Prostate gland (tissue), 2 donors: ENCODE measurements around the gene MAMLD1.

Experiments used
- POLR2A ChIP-seq: fragments of 450-650 bp; IDR thresholded peaks from one replicate; pipeline ENCODE4 v1.6.1; 2016; ENCODE audit warnings: antibody characterized with exemption, mild to moderate bottlenecking
- POLR2AphosphoS5 ChIP-seq: sonication (generic); formaldehyde crosslinking; IDR thresholded peaks from one replicate; pipeline ENCODE4 v1.6.1; 2017; ENCODE audit warnings: antibody characterized with exemption
- TF ChIP-seq, protein P1 (sequence below), 4 experiments: fragments of 200-600 bp in 2 of 4; fragments of 450-650 bp in 2 of 4; sonication (generic) in 2 of 4; IDR thresholded peaks; 1 replicate in 3 of 4; 2 replicates in 1 of 4; pipeline ENCODE4 v1.5.1; 2016 to 2019; ENCODE audit warnings: antibody characterized with exemption in 4 of 4, mild to moderate bottlenecking in 2 of 4, moderate library complexity in 2 of 4

DNA sequence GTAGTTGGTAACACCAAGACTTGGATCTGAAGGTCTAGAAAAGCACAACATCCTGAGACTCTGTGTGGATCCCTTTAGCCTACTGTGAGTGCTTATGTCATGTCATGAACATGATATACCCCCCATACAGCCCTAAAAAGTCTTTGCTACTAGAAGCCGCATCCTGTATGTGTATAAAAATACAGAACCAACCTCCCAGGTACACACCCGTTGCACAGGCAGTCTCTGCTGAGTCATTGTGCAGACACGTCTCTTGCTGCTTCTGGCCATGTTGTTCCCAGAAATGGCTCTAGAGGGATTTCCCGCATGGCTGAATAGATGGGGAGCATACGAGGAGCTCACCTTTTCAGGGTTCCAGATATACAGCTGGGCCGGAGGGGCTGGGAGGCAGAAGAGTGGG is 93.3 kb downstream of the MAMLD1 start:
- TF ChIP-seq, protein P1, sequence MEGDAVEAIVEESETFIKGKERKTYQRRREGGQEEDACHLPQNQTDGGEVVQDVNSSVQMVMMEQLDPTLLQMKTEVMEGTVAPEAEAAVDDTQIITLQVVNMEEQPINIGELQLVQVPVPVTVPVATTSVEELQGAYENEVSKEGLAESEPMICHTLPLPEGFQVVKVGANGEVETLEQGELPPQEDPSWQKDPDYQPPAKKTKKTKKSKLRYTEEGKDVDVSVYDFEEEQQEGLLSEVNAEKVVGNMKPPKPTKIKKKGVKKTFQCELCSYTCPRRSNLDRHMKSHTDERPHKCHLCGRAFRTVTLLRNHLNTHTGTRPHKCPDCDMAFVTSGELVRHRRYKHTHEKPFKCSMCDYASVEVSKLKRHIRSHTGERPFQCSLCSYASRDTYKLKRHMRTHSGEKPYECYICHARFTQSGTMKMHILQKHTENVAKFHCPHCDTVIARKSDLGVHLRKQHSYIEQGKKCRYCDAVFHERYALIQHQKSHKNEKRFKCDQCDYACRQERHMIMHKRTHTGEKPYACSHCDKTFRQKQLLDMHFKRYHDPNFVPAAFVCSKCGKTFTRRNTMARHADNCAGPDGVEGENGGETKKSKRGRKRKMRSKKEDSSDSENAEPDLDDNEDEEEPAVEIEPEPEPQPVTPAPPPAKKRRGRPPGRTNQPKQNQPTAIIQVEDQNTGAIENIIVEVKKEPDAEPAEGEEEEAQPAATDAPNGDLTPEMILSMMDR (IDR thresholded peaks at IDR 0.05): no peak
- no peak for TF ChIP-seq POLR2A
- TF ChIP-seq POLR2AphosphoS5: no peak
